Effector memory CD4-positive, alpha-beta T cell (primary cell): ENCODE results near the gene RNF220.

Experiments used
- DNase-seq, 3 donors: peaks; one replicate each; pipeline ENCODE4 v3.0.0-alpha.2; 2020
- H3K27ac ChIP-seq: 2 replicates; pipeline ENCODE4 v1.7.0; 2013; ENCODE audit warnings: mild to moderate bottlenecking, low read length, moderate library complexity; ENCODE audit not compliant: insufficient read depth, poor library complexity, severe bottlenecking
- H3K27me3 ChIP-seq: replicated peaks from 2 replicates; pipeline ENCODE4 v1.7.0; 2013; ENCODE audit warnings: mild to moderate bottlenecking, low read length; ENCODE audit not compliant: insufficient read depth, control insufficient read depth, poor library complexity, severe bottlenecking
- H3K36me3 ChIP-seq: 2 replicates; pipeline ENCODE4 v1.7.0; 2013; ENCODE audit warnings: mild to moderate bottlenecking, low read length, moderate library complexity; ENCODE audit not compliant: control insufficient read depth, insufficient read depth
- H3K4me1 ChIP-seq: 2 replicates; pipeline ENCODE4 v1.7.0; 2013; ENCODE audit warnings: low read length, mild to moderate bottlenecking; ENCODE audit not compliant: control insufficient read depth, insufficient read depth, poor library complexity, severe bottlenecking
- H3K4me3 ChIP-seq: 2 replicates; pipeline ENCODE4 v1.7.0; 2013; ENCODE audit warnings: low read length, low read depth, mild to moderate bottlenecking; ENCODE audit not compliant: insufficient read depth, poor library complexity, severe bottlenecking
- H3K9me3 ChIP-seq: 2 replicates; pipeline ENCODE4 v1.7.0; 2013; ENCODE audit warnings: mild to moderate bottlenecking, low read length, moderate library complexity; ENCODE audit not compliant: control insufficient read depth

RNF220 gene

GRCh38 chr1:44546403-44547053 lies 141.5 kb downstream of the RNF220 start:
- Histone ChIP-seq H3K4me1 (no peaks in the 10 kb centered on the region), H3K4me3 (no peak overlapping the region), H3K36me3 (no peaks in the 10 kb centered on the region), H3K27ac (no peak overlapping the region), H3K9me3 (no peaks in the 10 kb centered on the region), H3K27me3 (no peaks in the 10 kb centered on the region)
- DNase-seq: no peak

GRCh38 chr1:44547361-44547760 lies 142.3 kb downstream of the RNF220 start:
- Histone ChIP-seq H3K9me3 (no peaks in the 10 kb centered on the region), H3K27me3 (no peaks in the 10 kb centered on the region), H3K4me1 (no peaks in the 10 kb centered on the region), H3K36me3 (no peaks in the 10 kb centered on the region), H3K4me3 (no peak overlapping the region), H3K27ac (no peak overlapping the region)
- no peak for DNase-seq

GRCh38 chr1:44547837-44548236 lies 142.8 kb downstream of the RNF220 start:
- H3K4me1 ChIP-seq: no peaks in the 10 kb centered on the region
- H3K4me3 ChIP-seq: no peak overlapping the region
- no peaks in the 10 kb centered on the region for H3K36me3 ChIP-seq
- H3K27me3 ChIP-seq: no peaks in the 10 kb centered on the region
- H3K27ac ChIP-seq: no peak overlapping the region
- no peaks in the 10 kb centered on the region for H3K9me3 ChIP-seq
- no peak for DNase-seq

- Histone ChIP-seq H3K36me3 (no peaks in the 10 kb centered on the region), H3K27me3 (no peaks in the 10 kb centered on the region), H3K9me3 (no peaks in the 10 kb centered on the region), H3K4me3 (no peak overlapping the region), H3K27ac (no peak overlapping the region), H3K4me1 (no peaks in the 10 kb centered on the region)
- DNase-seq: no peak
Observed at GRCh38 chr1:44549510-44549909, 144.5 kb downstream of the RNF220 start.

GRCh38 chr1:44553127-44553758 lies 148.2 kb downstream of the RNF220 start:
- H3K27ac ChIP-seq: no peak overlapping the region
- no peaks in the 10 kb centered on the region for H3K36me3 ChIP-seq
- DNase-seq: no peak
- no peak overlapping the region for H3K4me3 ChIP-seq
- no peaks in the 10 kb centered on the region for H3K27me3 ChIP-seq
- no peaks in the 10 kb centered on the region for H3K4me1 ChIP-seq
- H3K9me3 ChIP-seq: no peaks in the 10 kb centered on the region

GRCh38 chr1:44553771-44554170 lies 148.7 kb downstream of the RNF220 start:
- no peak overlapping the region for H3K27ac ChIP-seq

GRCh38 chr1:44554706-44555105 lies 149.7 kb downstream of the RNF220 start:
- H3K4me1 ChIP-seq: no peaks in the 10 kb centered on the region
- H3K36me3 ChIP-seq: no peaks in the 10 kb centered on the region
- H3K4me3 ChIP-seq: no peak overlapping the region
- no peak overlapping the region for H3K27ac ChIP-seq
- H3K27me3 ChIP-seq: no peaks in the 10 kb centered on the region
- DNase-seq: no peak
- no peaks in the 10 kb centered on the region for H3K9me3 ChIP-seq

More at GRCh38 chr1:44553771-44554170, 148.7 kb downstream of the RNF220 start:
- Histone ChIP-seq H3K4me3 (no peak overlapping the region), H3K36me3 (no peaks in the 10 kb centered on the region), H3K9me3 (no peaks in the 10 kb centered on the region), H3K4me1 (no peaks in the 10 kb centered on the region), H3K27me3 (no peaks in the 10 kb centered on the region)
- no peak for DNase-seq

- DNase-seq: no peak
- Histone ChIP-seq H3K27ac (no peak overlapping the region), H3K4me1 (no peaks in the 10 kb centered on the region), H3K36me3 (no peaks in the 10 kb centered on the region), H3K9me3 (no peaks in the 10 kb centered on the region), H3K27me3 (no peaks in the 10 kb centered on the region), H3K4me3 (no peak overlapping the region)
Observed at GRCh38 chr1:44557778-44558177, 152.7 kb downstream of the RNF220 start.

- no peak overlapping the region for H3K27ac ChIP-seq
- H3K9me3 ChIP-seq: no peaks in the 10 kb centered on the region
- H3K4me1 ChIP-seq: no peaks in the 10 kb centered on the region
- no peaks in the 10 kb centered on the region for H3K36me3 ChIP-seq
- DNase-seq: no peak
- H3K4me3 ChIP-seq: no peak overlapping the region
- H3K27me3 ChIP-seq: no peaks in the 10 kb centered on the region
Observed at GRCh38 chr1:44558883-44559282, 153.8 kb downstream of the RNF220 start.

GRCh38 chr1:44559330-44559729 lies 154.3 kb downstream of the RNF220 start:
- H3K4me1 ChIP-seq: no peaks in the 10 kb centered on the region
- no peak for DNase-seq
- H3K36me3 ChIP-seq: no peaks in the 10 kb centered on the region
- H3K27ac ChIP-seq: no peak overlapping the region
- H3K4me3 ChIP-seq: no peak overlapping the region
- no peaks in the 10 kb centered on the region for H3K27me3 ChIP-seq
- no peaks in the 10 kb centered on the region for H3K9me3 ChIP-seq
